ENCODE results near the gene MAML3.

MAML3 gene

GRCh38 chr4:139865537-139865936 is 288.4 kb downstream of the MAML3 start:
- no peak for DNase-seq (ENCODE audit: low read depth in 2 of 2)

GRCh38 chr4:139863531-139863930 is 290.5 kb downstream of the MAML3 start:
- no peak for DNase-seq (ENCODE audit: low read depth in 2 of 2)

DNA sequence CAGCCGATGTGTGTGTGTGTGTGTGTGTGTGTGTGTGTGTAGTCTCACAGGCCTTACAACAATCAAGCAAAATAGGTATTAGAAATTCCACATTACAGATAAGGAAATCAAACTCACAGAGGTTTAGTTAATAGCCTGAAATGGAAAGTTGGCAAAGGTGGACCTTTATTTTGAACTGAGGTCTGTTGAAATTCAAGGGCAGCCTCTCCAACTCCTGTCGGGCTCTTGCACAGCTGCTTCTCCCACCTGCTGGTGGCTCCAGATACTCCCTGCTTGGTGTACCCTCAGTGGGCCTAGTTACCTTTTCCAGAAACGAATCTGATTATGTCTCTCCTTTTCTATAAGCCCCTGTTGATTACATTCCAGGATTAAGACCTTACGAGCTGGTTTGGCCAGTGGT is 292.5 kb downstream of the MAML3 start:
- no peak for DNase-seq (ENCODE audit: low read depth in 2 of 2)

DNA sequence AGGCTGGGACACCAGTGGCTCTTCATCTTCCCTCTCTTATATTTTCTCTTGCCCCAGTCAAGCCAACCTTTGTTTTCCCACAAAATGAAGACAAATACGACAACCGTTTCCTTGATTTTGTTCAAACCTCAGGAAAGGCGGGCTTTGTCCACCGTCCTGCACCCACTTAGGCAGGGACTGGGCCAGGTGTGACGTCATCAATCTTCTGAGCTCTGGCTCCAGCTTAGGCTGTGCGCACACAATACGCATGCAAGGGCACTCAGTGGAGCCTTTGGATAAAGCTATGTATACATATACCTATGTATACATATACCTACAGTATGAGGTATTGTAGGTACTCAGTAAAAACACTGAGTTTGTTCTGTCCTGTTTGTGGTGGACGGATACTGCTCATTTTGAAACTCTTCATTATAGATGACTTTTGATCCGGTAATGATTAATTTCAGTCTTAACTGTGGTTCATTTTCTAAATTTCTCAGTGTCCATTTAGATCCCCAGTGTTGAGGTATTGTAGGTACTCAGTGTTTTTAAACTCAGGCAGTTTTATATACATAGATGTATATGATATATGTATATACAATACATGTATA is 293.5 kb downstream of the MAML3 start:
- DNase-seq (ENCODE audit: low read depth in 2 of 2), result no peak

- no peak for DNase-seq (ENCODE audit: low read depth in 2 of 2)
Measured at GRCh38 chr4:139859876-139860275, 294.1 kb downstream of the MAML3 start.

DNA sequence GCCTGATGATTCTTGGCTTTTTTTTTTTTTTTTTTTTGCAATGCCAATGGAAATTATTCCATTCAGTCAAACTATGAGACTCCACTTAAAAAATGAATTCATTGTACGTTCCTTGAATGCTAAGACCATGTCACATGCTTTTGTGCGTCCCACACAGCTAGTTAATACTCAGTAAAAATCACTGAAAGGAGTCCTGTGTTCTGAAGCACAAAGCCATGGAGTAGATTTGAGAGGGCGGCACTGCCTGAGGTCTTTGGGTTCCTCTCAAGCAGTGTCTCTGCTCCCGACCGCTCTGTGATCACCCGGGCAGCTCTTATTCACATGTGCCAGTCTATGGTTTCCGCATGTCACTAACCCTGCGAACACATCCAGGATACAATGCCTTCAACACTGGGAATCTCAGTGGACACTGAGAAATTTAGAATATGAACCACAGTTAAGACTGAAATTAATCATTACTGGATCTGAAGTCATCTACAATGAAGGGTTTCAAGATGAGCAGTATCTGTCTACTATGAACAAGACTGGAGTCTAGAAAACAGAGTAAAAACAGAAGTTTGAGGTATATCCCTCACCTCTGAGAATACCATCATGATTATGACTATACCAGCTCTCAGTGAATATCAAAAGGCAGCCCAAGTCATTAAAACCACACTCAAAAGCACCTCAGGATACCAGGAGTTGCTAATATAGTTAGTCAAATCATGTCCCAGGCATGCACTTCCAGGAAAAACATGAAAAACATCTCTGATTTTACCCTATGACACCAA is 295.4 kb downstream of the MAML3 start:
- DNase-seq (ENCODE audit: low read depth in 2 of 2), result no peak

GRCh38 chr4:139857977-139858376 is 296.0 kb downstream of the MAML3 start:
- DNase-seq (ENCODE audit: low read depth in 2 of 2), result no peak

- DNase-seq (ENCODE audit: low read depth in 2 of 2), result no peak
Measured at GRCh38 chr4:139857021-139857420, 297.0 kb downstream of the MAML3 start.

DNA sequence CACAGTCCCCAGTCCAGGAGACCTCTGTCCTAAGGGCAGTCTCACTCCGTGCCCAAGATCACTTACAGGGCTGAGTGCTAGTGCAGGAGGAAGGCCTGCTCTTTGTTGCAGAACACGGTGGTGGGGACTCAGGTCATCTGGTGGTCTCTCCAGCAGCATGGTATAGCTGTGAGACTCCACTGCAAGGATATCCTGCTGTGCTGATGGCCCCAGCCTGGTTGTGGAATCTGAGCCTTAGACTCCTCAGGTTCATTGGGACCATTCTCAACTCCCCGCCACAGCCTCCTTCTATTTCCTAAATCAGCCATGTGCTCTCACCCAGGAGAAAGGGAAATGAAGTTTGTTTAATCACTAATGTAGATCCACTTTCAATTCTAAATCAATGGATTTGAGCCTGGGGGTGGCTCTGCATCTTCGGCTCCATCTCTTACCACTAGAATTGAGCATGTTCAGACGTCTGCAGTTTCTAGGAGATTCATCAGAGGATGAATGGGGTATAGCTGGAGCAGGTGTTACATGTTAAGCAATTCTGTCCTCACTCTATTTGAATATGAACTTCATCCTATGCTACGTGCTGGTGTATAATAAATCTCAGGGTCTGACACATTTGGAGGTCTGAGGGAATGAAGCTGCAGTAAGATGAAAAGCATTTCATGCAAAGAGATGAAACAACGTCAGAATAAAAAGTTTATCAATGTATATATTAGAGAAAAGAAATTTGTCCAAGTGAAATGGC is 299.1 kb downstream of the MAML3 start:
- no peak for DNase-seq (ENCODE audit: low read depth in 2 of 2)

DNA sequence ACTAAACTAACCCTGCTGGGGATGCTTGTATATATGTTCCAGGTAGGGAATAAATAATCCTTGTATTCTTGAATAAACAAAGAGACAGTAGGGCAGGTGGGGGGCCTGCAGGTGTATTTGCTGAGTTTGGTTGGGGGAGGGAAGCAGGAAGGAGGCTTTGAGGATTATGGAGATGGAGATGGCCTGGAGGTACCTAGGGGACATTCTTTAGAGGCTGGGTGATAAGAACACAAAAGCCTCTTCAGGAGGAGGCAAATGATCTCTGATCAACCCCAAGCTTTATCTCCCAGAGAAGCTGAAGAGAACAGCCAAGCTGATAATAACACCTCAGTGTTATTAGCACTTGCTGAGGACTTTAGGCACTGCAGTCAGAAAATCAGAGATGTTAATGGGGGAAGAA is 300.7 kb downstream of the MAML3 start:
- DNase-seq (ENCODE audit: low read depth in 2 of 2), result no peak

GRCh38 chr4:139852612-139853269 is 301.2 kb downstream of the MAML3 start:
- DNase-seq (ENCODE audit: low read depth in 2 of 2), result no peak

- no peak for DNase-seq (ENCODE audit: low read depth in 2 of 2)
Measured at GRCh38 chr4:139851639-139852038, 302.3 kb downstream of the MAML3 start.

- DNase-seq (ENCODE audit: low read depth in 2 of 2), result no peak
Measured at GRCh38 chr4:139851133-139851532, 302.9 kb downstream of the MAML3 start.

- no peak for DNase-seq (ENCODE audit: low read depth in 2 of 2)
Measured at GRCh38 chr4:139849219-139849618, 304.8 kb downstream of the MAML3 start.

GRCh38 chr4:139848028-139848427 is 306.0 kb downstream of the MAML3 start:
- no peak for DNase-seq (ENCODE audit: low read depth in 2 of 2)

DNA sequence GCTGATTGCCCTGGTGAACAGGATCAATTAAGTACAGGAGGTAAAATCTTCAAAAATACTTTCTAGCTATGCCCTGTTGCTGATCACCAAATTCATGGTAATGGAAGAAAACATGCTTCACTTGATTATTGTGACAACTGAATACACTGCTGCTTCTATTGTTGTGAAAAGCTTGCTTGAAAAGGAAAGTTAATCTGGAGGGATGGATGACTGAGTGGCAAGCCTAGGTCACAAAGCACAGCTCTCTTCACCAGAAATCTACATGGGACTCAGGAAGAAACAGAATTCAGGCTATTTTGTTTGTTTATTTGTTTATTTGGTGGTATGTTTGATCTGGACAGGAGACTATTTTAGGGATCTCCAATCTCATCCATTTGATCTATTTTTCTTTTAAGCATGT is 306.4 kb downstream of the MAML3 start:
- DNase-seq (ENCODE audit: low read depth in 2 of 2), result no peak

DNA sequence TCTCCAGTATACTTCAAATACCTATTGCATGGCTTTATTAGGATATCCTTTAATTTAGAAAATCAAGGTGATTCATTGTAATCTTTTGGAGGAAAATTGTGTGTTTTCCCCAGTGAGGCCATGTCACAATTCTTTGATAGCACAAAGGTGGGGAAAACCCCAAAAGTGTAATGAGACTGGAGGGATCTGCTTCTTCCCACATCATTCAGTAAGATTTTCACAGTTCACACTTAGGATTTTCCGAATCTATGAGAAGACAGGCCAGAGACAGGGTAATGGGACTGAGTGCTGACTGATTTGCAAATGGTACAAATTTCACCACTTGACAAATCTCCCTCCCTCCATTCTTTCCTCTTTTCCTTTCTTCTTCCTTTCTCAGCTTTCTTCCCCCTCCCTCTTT is 307.2 kb downstream of the MAML3 start:
- no peak for DNase-seq (ENCODE audit: low read depth in 2 of 2)

DNA sequence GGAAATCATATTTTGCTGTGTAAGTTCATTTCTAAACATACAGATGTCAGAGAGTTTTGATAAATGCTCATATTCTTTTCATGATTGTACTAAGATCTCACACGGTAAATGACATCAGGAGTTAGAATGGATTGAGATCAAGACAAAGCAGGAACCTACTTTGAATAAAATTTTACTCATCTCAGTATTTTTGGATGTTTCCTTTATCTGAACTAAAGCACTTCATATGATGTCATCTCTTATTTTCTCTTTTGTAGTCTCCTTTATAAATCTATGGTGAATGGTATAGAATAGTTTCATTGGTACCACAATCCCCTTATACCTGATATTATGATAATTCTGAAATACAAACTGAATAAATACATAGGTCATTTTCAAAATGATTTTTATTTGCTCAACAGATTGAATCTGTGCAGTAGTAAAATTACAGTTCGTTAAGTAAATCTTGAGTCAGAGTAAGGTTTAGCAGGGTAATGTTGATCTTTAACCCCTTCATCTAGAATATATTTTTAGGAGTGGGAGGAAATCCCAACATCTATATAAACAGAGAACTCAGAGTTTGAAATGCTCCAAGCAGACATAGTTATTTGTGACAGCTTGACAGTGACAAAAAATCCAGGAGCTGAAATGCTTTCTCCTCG is 308.4 kb downstream of the MAML3 start:
- DNase-seq (ENCODE audit: low read depth in 2 of 2), result no peak

GRCh38 chr4:139844459-139845036 is 309.4 kb downstream of the MAML3 start:
- no peak for DNase-seq (ENCODE audit: low read depth in 2 of 2)

GRCh38 chr4:139844057-139844456 is 309.9 kb downstream of the MAML3 start:
- no peak for DNase-seq (ENCODE audit: low read depth in 2 of 2)

GRCh38 chr4:139843641-139844040 is 310.3 kb downstream of the MAML3 start:
- no peak for DNase-seq (ENCODE audit: low read depth in 2 of 2)
